Neural cell (in vitro differentiated cells): ENCODE results near the gene HS6ST1. TPM values are rescaled to one million over a fixed set of nuclear protein-coding genes. Genes with fewer than 3 reads are reported as not detected.

ENCODE experiments used
- H2AFZ ChIP-seq: fragments of 200-600, 300-800 bp; sonication (generic), shearing (Covaris generic); 2 replicates; pipeline ENCODE4 v1.6.0; 2014; ENCODE audit warnings: low read depth, mild to moderate bottlenecking, antibody characterized with exemption, low read length, moderate library complexity
- H3F3A ChIP-seq: fragments of 200-600 bp; shearing (Covaris generic); 2 replicates; pipeline ENCODE4 v1.6.1; 2016; ENCODE audit warnings: mild to moderate bottlenecking, moderate library complexity, mixed read lengths, antibody characterized with exemption, low read length; ENCODE audit not compliant: insufficient read depth, poor library complexity, severe bottlenecking
- H3K27ac ChIP-seq: fragments of 200-600, 300-800 bp; sonication (generic), shearing (Covaris generic); 2 replicates; pipeline ENCODE4 v1.5.1; 2014; ENCODE audit warnings: mild to moderate bottlenecking, low read length, moderate library complexity
- H3K27me3 ChIP-seq: fragments of 300-800, 200-600 bp; sonication (generic), shearing (Covaris generic); 2 replicates; pipeline ENCODE4 v1.6.0; 2014; ENCODE audit warnings: mild to moderate bottlenecking, low read depth, low read length, moderate library complexity; ENCODE audit not compliant: insufficient read depth
- H3K36me3 ChIP-seq: fragments of 300-800, 200-600 bp; sonication (generic), shearing (Covaris generic); 2 replicates; pipeline ENCODE4 v1.5.1; 2014; ENCODE audit warnings: mild to moderate bottlenecking, antibody characterized with exemption, low read length, moderate library complexity; ENCODE audit not compliant: insufficient read depth
- H3K4me2 ChIP-seq: fragments of 300-800, 200-600 bp; sonication (generic), shearing (Covaris generic); 2 replicates; pipeline ENCODE4 v1.6.0; 2014; ENCODE audit warnings: mild to moderate bottlenecking, low read length
- H3K4me3 ChIP-seq: fragments of 300-800, 200-600 bp; sonication (generic), shearing (Covaris generic); 2 replicates; pipeline ENCODE4 v1.5.1; 2014; ENCODE audit warnings: mild to moderate bottlenecking, low read length, moderate library complexity
- H3K79me2 ChIP-seq: fragments of 200-600 bp; shearing (Covaris generic); replicated peaks from 2 replicates; pipeline ENCODE4 v1.6.0; 2014; ENCODE audit warnings: mild to moderate bottlenecking, low read length, moderate library complexity; ENCODE audit not compliant: insufficient read depth
- H3K9ac ChIP-seq: fragments of 300-800, 200-600 bp; sonication (generic), shearing (Covaris generic); 2 replicates; pipeline ENCODE4 v1.6.1; 2016; ENCODE audit warnings: mild to moderate bottlenecking, low read length, mixed read lengths
- H3K9me2 ChIP-seq: fragments of 200-600 bp; shearing (Covaris generic); 2 replicates; pipeline ENCODE4 v1.6.1; 2016; ENCODE audit warnings: mild to moderate bottlenecking, low read length, mixed read lengths; ENCODE audit not compliant: insufficient read depth
- H3K9me3 ChIP-seq: fragments of 200-600, 300-800 bp; sonication (generic), shearing (Covaris generic); 2 replicates; pipeline ENCODE4 v1.6.1; 2016; ENCODE audit warnings: mild to moderate bottlenecking, mixed run types, low read length, moderate library complexity, mixed read lengths
- H4K20me1 ChIP-seq: fragments of 200-600 bp; shearing (Covaris generic); 2 replicates; pipeline ENCODE4 v1.6.1; 2016; ENCODE audit warnings: mild to moderate bottlenecking, mixed run types; ENCODE audit not compliant: insufficient read depth
- CTCF ChIP-seq: fragments of 450-650 bp; IDR thresholded peaks from 2 replicates; pipeline ENCODE4 v1.5.1; 2014; ENCODE audit warnings: antibody characterized with exemption, mild to moderate bottlenecking, moderate library complexity; ENCODE audit not compliant: poor library complexity, severe bottlenecking
- EP300 ChIP-seq: fragments of 450-650 bp; conservative IDR thresholded peaks from 2 replicates; pipeline ENCODE4 v1.6.1; 2014; ENCODE audit warnings: antibody characterized with exemption, mild to moderate bottlenecking, moderate library complexity; ENCODE audit not compliant: poor library complexity, severe bottlenecking
- EZH2 ChIP-seq: fragments of 200-600, 300-800 bp; shearing (Covaris generic), sonication (generic); IDR thresholded peaks from 2 replicates; pipeline ENCODE4 v1.6.1; 2014; ENCODE audit warnings: antibody characterized with exemption, low read length, borderline replicate concordance, mild to moderate bottlenecking; ENCODE audit not compliant: insufficient read depth, poor library complexity, severe bottlenecking
- MXI1 ChIP-seq: fragments of 450-650 bp; conservative IDR thresholded peaks from 2 replicates; pipeline ENCODE4 v1.6.1; 2014; ENCODE audit warnings: antibody characterized with exemption, mild to moderate bottlenecking; ENCODE audit not compliant: poor library complexity, severe bottlenecking
- RAD21 ChIP-seq: fragments of 450-650 bp; conservative IDR thresholded peaks from 2 replicates; pipeline ENCODE4 v1.6.1; 2014; ENCODE audit warnings: antibody characterized with exemption, mild to moderate bottlenecking, moderate library complexity
- SMC3 ChIP-seq: fragments of 450-650 bp; conservative IDR thresholded peaks from 2 replicates; pipeline ENCODE4 v1.6.1; 2014; ENCODE audit warnings: antibody characterized with exemption, mild to moderate bottlenecking, moderate library complexity; ENCODE audit not compliant: poor library complexity
- TAF1 ChIP-seq: IDR thresholded peaks from 2 replicates; pipeline ENCODE4 v1.6.1; 2012; ENCODE audit warnings: low read depth
- polyA plus RNA-seq: library from polyadenylated mRNA; depleted of rRNA; stranded (reverse); fragments of >200 nt; gene quantifications from 2 replicates; pipeline ENCODE4 v1.2.3, GENCODE V29; 2014

HS6ST1 gene
- polyA plus RNA-seq, 1 donor from 2014 or later = 44.1 TPM

DNA sequence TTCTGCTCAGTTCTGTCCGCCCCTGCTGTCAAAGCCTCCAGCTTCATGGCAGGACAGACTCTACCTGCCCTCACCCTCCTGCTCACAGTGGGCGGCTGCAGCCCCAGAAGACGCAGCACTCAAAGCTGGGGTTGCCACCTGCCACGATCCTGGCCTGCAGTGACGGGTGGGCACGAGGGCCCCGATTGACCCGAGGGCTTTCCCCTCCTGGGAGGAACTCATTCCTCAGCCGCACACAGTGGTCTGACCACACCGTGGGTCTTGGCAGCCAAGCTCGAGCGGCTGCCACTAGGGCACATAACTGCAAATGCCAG is 47.1 kb downstream of the HS6ST1 start (continued):
- no peak for TF ChIP-seq EZH2
- TF ChIP-seq RAD21 = no peak

- H3F3A ChIP-seq = no peaks in the 10 kb centered on the region
- no peak overlapping the region for H3K4me2 ChIP-seq
- H2AFZ ChIP-seq = no peak overlapping the region
- peaks cover 14% of the 10 kb centered on the region for H3K36me3 ChIP-seq
- H3K9me3 ChIP-seq = no peaks in the 10 kb centered on the region
- H3K27ac ChIP-seq = no peak overlapping the region
- no peaks in the 10 kb centered on the region for H3K79me2 ChIP-seq
- H3K27me3 ChIP-seq = no peaks in the 10 kb centered on the region
- H3K4me3 ChIP-seq = no peak overlapping the region
- TF ChIP-seq CTCF (no peak), TAF1 (no peak), EZH2 (no peak), SMC3 (no peak), MXI1 (no peak), RAD21 (no peak)
- H3K9me2 ChIP-seq = no peaks in the 10 kb centered on the region
- no peak overlapping the region for H3K9ac ChIP-seq
- H4K20me1 ChIP-seq = no peaks in the 10 kb centered on the region
These were observed 47.7 kb downstream of the HS6ST1 start for GRCh38 chr2:128270672-128271596.

- Histone ChIP-seq H4K20me1 (no peaks in the 10 kb centered on the region), H3K9me3 (no peaks in the 10 kb centered on the region), H3K4me3 (no peak overlapping the region), H3F3A (no peaks in the 10 kb centered on the region), H3K4me2 (no peak overlapping the region), H3K27me3 (no peaks in the 10 kb centered on the region), H2AFZ (no peak overlapping the region), H3K9me2 (no peaks in the 10 kb centered on the region), H3K9ac (no peak overlapping the region), H3K27ac (no peak overlapping the region), H3K79me2 (no peaks in the 10 kb centered on the region), H3K36me3 (peaks cover 8% of the 10 kb centered on the region)
- TF ChIP-seq EP300 (no peak), MXI1 (no peak), EZH2 (no peak), SMC3 (no peak)
These were observed 48.5 kb downstream of the HS6ST1 start for GRCh38 chr2:128269990-128270671.
